Renal cortex interstitium (tissue), 11 donors: Measurements from ENCODE around the gene PSME2. TPM values are rescaled to one million over a fixed set of nuclear protein-coding genes. Genes with fewer than 3 reads are reported as not detected.

Source experiments
- DNase-seq, 11 donors: peaks; one replicate each; pipeline ENCODE4 v3.0.0-alpha.2; 2013; ENCODE audit warnings: low read depth in 9 of 11, low spot score in 4 of 11; ENCODE audit errors: extremely low read depth in 1 of 11
- polyA plus RNA-seq, 3 donors: library from polyadenylated mRNA; unstranded; fragments of 120-200 nt; gene quantifications; one replicate each; pipeline ENCODE4 v1.2.1, GENCODE V29; 2013; ENCODE audit not compliant: insufficient read length in 3 of 3

The PSME2 gene
- polyA plus RNA-seq, 3 donors = 150 to 170 (median 152) TPM

DNA sequence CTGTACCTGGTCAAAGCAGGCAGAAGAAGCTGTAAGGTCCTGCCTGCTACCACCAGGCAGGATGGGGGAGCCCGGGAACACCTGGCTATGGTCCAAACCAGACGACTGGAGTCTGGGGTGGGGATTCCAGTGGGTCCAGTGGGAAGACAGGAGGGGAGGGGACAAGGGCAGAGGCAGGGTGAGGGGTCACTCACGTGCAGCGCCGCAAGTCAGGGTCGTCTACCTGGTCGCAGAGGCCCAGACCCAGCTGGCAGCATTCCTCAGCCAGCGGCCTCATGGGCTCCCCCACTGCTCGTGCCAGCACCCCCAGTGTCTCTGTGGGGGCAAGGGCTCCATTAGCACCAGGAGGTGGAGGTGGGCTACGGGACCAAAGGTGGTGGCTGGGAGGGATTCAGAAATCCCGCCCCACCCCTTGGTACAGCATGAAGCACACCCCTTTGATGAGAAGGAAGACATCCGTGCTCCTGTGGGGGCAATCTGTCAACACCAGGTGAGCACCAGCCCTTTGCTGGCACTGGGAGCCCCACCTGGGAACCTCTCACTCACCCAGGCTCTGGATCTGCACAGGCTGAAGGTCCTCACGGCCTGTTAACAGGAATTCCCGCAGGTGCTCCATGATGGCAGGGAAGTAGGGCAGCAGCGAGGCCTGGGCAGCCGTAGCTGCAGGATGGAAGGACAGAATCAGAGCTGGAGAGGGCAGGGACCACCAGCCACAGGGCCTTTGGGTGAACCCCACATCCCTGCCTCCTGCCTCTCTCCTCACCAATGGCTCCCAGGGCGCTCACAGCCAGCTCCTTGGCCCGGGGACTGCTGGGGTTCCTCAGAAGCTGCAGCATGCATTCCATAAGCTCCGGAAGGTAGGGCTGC lies 37.9 kb upstream of the PSME2 start:
- no peak for DNase-seq

- DNase-seq = no peak
Observed at GRCh38 chr14:24183014-24183481, 36.6 kb upstream of the PSME2 start.

GRCh38 chr14:24182110-24182882 lies 35.9 kb upstream of the PSME2 start:
- DNase-seq = no peak

GRCh38 chr14:24181371-24182077 lies 35.1 kb upstream of the PSME2 start:
- DNase-seq = no peak

DNA sequence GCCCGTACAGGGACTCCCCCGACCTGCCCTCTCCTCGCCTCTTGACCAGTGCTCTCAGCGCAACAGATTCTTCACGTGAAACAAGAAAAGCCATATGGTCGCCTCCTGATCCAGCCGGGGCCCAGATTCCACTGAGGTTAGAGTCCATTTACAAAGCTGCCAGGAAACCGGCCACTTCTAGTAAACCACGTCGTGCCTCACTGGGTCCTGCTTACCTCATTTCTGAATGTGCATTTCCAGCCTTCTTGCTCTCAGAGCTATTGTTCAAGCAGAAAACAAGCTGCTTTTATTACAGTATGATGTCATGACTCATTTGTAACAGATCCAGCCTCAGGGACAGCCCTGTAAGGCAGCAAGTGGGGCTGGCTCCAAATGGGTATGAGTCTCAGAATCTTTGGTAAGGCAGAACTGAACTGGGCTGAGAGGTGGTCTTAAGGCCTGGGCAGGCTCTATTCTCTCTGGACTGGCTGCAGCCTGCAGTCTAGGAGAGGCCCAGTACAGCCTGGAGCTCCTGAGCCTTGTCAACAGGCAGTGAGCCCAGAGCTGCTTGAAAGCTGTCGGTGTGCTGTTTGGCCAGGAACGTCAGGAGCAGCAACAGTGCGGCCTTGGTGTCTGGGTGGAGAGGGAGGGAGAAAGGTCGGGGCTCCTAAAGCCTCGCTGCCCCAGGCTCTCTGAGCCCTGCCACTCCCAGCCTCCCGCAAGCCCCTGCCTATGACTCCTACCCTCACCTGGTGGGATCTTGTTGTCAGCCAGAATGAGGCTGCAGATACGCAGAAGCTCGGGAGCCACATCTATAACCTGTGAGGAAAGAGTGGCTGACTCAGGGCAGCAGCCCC lies 33.8 kb upstream of the PSME2 start:
- peak in 4 of 11 donors; percentile 20 to 62 (median 52) for DNase-seq

DNA sequence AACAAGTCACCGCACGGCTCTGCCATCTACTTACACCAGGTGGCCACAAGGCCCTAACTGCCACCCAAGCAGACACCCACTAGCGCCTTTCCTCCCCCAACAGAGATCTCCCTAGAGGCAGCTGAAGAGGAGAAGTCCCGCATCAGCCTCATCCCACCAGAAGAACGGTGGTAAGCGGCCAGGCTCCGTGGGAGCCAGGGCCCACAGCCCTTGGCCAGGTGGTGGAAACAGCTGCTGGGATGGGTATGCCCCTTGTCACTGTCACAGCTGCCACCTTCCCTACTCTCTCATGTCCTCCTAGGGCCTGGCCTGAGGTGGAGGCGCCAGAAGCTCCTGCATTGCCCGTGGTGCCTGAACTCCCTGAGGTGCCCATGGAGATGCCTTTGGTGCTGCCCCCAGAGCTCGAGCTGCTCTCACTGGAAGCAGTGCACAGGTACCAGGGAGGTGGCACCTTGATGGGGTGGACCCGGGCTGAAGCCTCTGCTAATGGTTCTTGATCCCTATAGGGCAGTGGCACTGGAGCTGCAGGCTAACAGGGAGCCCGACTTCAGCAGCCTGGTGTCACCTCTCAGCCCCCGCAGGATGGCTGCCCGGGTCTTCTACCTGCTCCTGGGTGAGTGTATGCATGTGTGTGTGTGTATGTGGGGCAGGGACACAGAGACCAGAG lies 33.0 kb upstream of the PSME2 start:
- DNase-seq = no peak

DNA sequence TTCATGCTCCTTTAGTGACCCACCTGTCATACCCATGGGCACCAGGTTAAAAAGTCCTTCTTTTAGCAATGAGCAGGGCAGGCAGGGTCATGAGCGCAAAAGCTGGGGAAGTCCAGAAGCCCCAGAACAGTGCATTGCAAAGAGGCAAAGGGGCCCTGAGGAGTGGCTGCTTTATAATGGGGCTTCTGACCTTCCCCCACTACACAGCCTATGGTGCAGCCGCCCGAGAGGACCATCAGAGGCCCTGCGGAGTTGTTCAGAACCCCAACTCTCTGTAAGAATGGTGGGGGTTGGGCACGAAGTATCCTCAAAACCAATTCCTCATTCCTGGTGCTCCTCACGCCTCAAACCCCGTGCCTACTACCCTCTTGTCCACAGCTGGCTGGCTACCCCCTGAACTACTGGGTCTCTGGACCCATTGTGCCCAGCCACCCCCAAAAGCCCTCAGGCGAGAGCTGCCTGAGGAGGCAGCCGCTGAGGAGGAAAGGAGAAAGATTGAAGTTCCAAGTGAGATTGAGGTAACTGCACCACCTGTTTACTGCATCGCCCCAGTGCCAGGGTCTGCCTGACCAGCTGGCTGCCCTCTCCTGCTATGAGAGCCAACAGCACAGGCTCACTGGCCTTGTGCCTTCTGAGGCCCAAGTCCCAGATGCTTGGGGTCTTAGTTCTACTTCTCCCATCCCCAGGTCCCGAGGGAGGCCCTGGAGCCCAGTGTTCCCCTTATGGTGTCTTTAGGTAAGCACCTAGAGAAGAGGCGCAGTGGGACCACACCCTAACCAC lies 32.2 kb upstream of the PSME2 start:
- DNase-seq = no peak

GRCh38 chr14:24177891-24178290 lies 31.5 kb upstream of the PSME2 start:
- no peak for DNase-seq

DNA sequence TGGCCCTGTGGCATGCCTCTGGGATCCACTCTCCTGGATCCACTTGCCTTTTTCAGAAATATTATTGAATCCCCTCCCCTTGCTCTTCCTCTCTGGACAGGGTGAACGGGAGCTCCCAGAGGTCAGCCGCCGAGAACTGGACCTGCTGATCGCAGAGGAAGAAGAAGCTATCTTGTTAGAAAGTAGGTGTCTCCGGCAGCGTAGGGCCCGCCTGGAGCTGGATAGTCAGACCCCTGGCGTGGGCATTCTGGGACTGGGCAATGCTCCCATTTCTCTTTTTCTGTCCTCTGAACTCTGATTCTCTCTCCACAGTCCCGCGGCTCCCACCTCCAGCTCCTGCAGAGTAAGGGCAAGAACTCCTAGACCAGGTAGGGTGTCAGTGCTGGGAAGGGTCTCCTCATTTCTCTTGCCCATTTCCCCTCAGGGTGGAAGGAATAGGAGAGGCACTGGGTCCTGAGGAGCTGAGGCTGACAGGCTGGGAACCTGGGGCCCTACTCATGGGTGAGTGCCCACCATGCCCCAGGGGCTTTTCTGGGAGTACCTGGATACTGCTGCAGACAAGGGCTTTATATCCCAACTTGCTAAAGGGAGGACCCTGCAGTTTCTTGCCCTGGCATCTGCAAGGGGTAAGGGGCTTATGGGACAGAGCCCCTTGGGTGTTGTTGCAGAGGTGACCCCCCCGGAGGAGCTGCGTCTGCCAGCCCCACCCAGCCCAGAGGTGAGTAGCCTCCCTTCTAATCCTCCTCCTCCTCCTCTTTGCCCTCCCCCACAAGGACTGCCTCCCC lies 30.8 kb upstream of the PSME2 start:
- DNase-seq = no peak

DNA sequence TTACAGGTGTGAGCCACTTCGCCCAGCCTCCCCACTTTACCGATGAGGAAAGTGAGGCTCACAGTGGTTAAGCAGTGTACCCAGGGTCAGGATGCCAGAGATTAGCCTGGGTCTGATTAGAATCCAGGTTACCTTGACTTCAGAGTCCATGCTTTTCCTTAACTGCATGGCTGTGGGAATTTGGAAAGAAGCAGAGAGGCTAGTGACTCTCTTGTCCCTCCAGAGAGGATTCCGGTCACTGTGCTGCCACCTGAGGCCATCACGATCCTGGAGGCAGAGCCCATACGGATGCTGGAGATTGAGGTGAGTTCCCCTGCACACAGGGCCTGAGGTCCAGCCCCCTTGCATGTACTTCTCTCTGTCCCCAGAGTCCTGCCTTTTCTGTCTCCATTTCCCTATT lies 30.2 kb upstream of the PSME2 start:
- no peak for DNase-seq

GRCh38 chr14:24172871-24173281 lies 26.5 kb upstream of the PSME2 start:
- DNase-seq = no peak

DNA sequence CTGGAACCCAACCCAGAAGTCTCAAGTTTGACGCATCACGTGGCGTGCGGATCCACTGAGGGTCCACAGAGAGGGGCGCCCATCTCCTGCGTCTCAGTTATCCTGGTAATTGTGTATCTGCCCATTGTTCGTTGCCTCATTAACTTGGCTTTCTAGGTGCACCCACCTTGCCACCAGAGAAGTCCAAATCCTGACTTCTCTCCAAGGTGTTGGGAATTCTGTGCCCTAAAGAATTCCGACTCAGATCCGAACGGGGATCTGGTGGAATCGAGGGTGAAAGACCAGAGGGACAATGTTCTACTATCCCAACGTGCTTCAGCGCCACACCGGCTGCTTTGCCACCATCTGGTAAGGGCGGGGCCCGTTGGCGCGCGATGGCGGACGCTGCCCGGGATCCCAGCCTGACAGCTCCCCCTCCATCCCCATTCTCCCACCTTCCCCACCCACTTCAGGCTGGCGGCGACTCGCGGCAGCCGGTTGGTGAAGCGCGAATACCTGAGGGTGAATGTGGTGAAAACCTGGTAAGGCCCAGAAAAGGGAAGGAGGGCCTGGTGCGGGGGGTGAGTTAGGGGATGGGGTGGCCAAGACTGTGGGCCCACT lies 26.0 kb upstream of the PSME2 start:
- no peak for DNase-seq

GRCh38 chr14:24171422-24172260 lies 25.2 kb upstream of the PSME2 start, which contains the start of gene REC8:
TSS of gene REC8 (plus strand) at chr14:24172080. CDS start at chr14:24172553, 473 bp downstream.
- peak in 9 of 11 donors; percentile 85 to 96 (median 90) for DNase-seq

DNA sequence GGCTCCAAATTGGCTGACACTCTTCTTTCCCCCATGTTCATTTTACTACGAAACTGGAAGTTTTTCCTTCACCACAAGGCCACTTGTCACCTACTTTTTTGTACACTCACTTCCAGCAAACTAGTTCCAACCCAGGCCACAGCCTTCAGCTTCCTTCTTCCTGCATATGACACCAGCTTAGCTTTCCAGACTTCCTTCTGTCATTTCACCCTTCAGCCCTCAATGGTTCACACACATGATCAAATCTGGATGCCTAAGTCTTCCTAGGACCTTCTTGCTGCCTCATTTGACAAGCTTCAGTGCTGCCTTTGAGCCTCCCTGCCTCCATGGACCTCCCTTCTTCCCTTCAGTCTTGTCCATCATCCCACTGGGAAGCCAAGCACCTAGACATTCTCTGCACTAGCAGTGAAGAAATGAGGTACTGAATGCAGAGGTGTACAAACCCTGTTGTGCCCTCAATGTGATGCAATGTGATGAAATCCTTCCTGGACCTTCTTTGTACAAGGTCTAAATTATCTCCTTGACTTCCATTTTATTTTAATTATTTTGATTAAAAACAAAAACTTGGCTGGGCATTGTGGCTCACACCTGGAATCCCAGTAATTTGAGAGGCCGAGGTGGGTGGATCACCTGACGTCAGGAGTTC lies 21.2 kb upstream of the PSME2 start:
- no peak for DNase-seq

GRCh38 chr14:24165785-24166184 lies 19.4 kb upstream of the PSME2 start:
- DNase-seq = no peak
